DMS79 treated with DMSO at 0.1 percent for 48 hours (cell line): ENCODE results near the gene CDH15.
"Not testable (repeated sequence)": the region's sequence is repeated elsewhere in the genome, so short reads cannot be mapped to it uniquely, and the experiment has no call there.

ENCODE experiments used
- DNase-seq: peaks from one replicate; lab custom pipeline; 2025; lab: John Stamatoyannopoulos, UW

Gene CDH15

GRCh38 chr16:89172528-89173173 lies 1.1 kb downstream of the CDH15 start:
- no peak for DNase-seq

GRCh38 chr16:89173174-89173921 lies 1.8 kb downstream of the CDH15 start:
- no peak for DNase-seq

- no peak for DNase-seq
Measured at GRCh38 chr16:89174055-89174827, 2.7 kb downstream of the CDH15 start.

GRCh38 chr16:89174877-89175276 lies 3.3 kb downstream of the CDH15 start:
- DNase-seq: no peak

- DNase-seq: no peak
Measured at GRCh38 chr16:89175280-89176146, 4.0 kb downstream of the CDH15 start.

- no peak for DNase-seq
Measured at GRCh38 chr16:89176147-89176690, 4.7 kb downstream of the CDH15 start.

- no peak for DNase-seq
Measured at GRCh38 chr16:89176717-89177116, 5.2 kb downstream of the CDH15 start.

GRCh38 chr16:89177501-89177900 lies 6.0 kb downstream of the CDH15 start:
- no peak for DNase-seq

GRCh38 chr16:89178453-89179147 lies 7.1 kb downstream of the CDH15 start:
- no peak for DNase-seq

GRCh38 chr16:89179148-89179484 lies 7.6 kb downstream of the CDH15 start:
- DNase-seq: no peak

- no peak for DNase-seq
Measured at GRCh38 chr16:89179656-89180315, 8.2 kb downstream of the CDH15 start.

- no peak for DNase-seq
Measured at GRCh38 chr16:89183463-89183862, 11.9 kb downstream of the CDH15 start.

- no peak for DNase-seq
Measured at GRCh38 chr16:89183975-89184676, 12.6 kb downstream of the CDH15 start.

- DNase-seq: no peak
Measured at GRCh38 chr16:89184677-89184932, 13.1 kb downstream of the CDH15 start.

- no peak for DNase-seq
Measured at GRCh38 chr16:89184933-89185794, 13.6 kb downstream of the CDH15 start.

GRCh38 chr16:89185887-89186592 lies 14.5 kb downstream of the CDH15 start:
- DNase-seq: not testable (repeated sequence)

- not testable (repeated sequence) for DNase-seq
Measured at GRCh38 chr16:89186593-89187031, 15.1 kb downstream of the CDH15 start.

- DNase-seq: no peak
Measured at GRCh38 chr16:89187032-89187769, 15.7 kb downstream of the CDH15 start.
